Breast epithelium (tissue), 4 donors: Measurements from ENCODE around the gene MB21D2. TPM values are rescaled to one million over a fixed set of nuclear protein-coding genes. Genes with fewer than 3 reads are reported as not detected.

Experiments
- DNase-seq, 2 donors: peaks; one replicate each; pipeline ENCODE4 v3.0.0-alpha.2; 2019; ENCODE audit warnings: low spot score in 2 of 2
- H3K27ac ChIP-seq, 2 donors: fragments of 200-600 bp; sonication (generic) in 1 of 2; one replicate each; pipeline ENCODE4 v1.5.1; 2016 to 2019; ENCODE audit warnings: mild to moderate bottlenecking in 1 of 2
- H3K27me3 ChIP-seq, 2 donors: fragments of 200-600 bp; sonication (generic) in 1 of 2; one replicate each; pipeline versions ENCODE4 v1.5.1 to v1.6.0; 2017 to 2019; ENCODE audit warnings: control low read depth in 1 of 2, mild to moderate bottlenecking in 1 of 2
- H3K36me3 ChIP-seq: fragments of 200-600 bp; one replicate; pipeline ENCODE4 v1.5.1; 2019
- H3K4me1 ChIP-seq, 2 donors: fragments of 200-600 bp; sonication (generic); one replicate each; pipeline ENCODE4 v1.5.1; 2016 to 2019; ENCODE audit warnings: control low read depth in 1 of 2
- H3K4me3 ChIP-seq, 3 donors: fragments of 200-600 bp; sonication (generic); 1 replicate in 2 of 3; 2 replicates in 1 of 3; pipeline ENCODE4 v1.5.1; 2016 to 2019; ENCODE audit warnings: mild to moderate bottlenecking in 3 of 3, moderate library complexity in 2 of 3
- H3K9me3 ChIP-seq, 2 donors: fragments of 200-600 bp; sonication (generic) in 1 of 2; one replicate each; pipeline ENCODE4 v1.5.1; 2016 to 2019; ENCODE audit warnings: control low read depth in 1 of 2
- POLR2A ChIP-seq: fragments of 450-650 bp; IDR thresholded peaks from one replicate; pipeline ENCODE4 v1.6.1; 2016; ENCODE audit warnings: antibody characterized with exemption, mild to moderate bottlenecking, moderate library complexity
- POLR2AphosphoS5 ChIP-seq, 3 donors: sonication (generic); formaldehyde crosslinking; IDR thresholded peaks; one replicate each; pipeline ENCODE4 v1.6.1; 2017; ENCODE audit warnings: antibody characterized with exemption in 3 of 3
- intact Hi-C: fragments of 100-400 bp; cut with DNase I; formaldehyde crosslinking; loops from one replicate; pipeline ENCODE4 v1.15.1; 2023; ENCODE audit warnings: low total_unique reads
- total RNA-seq, 3 donors: library from RNA; depleted of rRNA; stranded (reverse); fragments of >200 nt; gene quantifications; one replicate each; pipeline ENCODE4 v1.1.0, GENCODE V29; 2016
- TF ChIP-seq, protein P1 (sequence below), 3 donors: fragments of 450-650 bp; IDR thresholded peaks; one replicate each; pipeline ENCODE4 v1.5.1; 2016 to 2017; ENCODE audit warnings: antibody characterized with exemption in 3 of 3, mild to moderate bottlenecking in 3 of 3, moderate library complexity in 3 of 3

Gene MB21D2
- total RNA-seq, 3 donors from 2014 or later: 4.0 to 11.9 (median 6.2) TPM

DNA sequence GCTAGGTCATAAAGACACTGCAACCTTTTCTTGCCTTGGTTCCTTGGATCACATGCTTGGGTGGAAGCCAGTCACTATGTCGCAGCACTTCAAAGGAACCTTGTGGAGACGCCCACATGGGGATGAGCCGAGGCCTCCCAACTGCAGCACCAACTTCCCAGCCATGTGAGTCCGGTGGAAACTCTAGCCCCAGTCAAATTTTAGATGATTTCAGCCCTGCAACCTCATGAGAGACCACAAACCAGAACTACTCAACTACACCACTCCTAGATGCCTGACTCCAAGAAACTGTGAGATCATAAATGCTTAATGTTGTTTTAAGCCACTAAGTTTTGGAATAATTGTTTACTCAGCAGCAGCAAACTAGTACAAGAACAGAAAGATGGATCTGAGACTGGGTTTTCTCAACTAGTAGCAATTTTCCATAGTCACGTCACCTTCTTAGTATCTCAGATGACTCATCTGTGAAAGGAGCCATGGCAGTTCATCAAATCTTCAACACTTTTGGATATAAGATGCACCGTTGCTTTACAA, 86.5 kb downstream of the MB21D2 start:
- TF ChIP-seq POLR2AphosphoS5 (IDR thresholded peaks at IDR 0.05): no peak
- peaks cover 0 to under 1% of the 10 kb centered on the region in 2 donors for H3K4me1 ChIP-seq
- intact Hi-C loops: no loop called here

DNA sequence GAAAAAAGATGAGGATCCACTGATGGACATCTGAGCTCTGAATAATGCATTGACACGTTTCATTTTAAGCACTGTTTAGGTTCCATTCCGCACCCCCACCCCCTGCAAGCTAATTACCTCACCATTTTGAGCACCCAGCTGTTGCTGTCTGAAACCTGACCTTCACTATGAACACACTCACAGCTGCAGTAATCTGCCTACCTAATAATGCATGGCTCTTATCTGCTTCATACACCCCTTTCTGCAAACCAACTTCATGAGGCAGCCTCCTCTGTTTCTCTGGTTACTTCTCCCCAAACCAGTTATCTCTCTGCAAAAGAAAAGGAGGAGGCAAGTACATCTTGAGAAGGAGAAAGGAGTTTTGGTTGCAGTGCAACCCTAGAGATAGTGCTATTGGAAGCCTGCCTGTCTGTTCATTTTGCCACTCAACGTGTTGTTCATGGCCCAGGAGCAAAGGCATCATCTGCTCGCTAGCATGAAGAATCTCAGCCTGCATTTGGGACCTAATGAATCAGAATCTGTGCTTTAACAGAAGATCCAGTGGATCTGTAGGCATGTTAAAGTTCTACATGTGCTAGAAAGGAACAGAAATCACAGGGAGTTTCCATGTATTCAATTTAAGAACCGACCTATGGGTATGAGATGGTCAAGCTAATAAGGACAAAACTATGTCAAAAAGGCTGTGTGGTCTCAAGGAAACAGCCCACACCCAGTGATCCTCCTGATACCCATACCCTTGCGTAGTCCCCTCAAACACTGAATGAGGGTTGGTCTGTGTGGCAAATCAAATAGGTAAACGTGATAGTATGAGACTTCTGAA, 87.2 kb downstream of the MB21D2 start:
- DNase-seq: no peak
- Histone ChIP-seq H3K36me3 (no peaks in the 10 kb centered on the region), H3K4me1 (peaks cover 4 to 6% of the 10 kb centered on the region in 2 donors), H3K9me3 (no peaks in the 10 kb centered on the region), H3K4me3 (no peak overlapping the region), H3K27ac (no peak overlapping the region), H3K27me3 (no peaks in the 10 kb centered on the region)
- no peak for TF ChIP-seq POLR2AphosphoS5 (IDR thresholded peaks at IDR 0.05)
- TF ChIP-seq POLR2A: no peak
- TF ChIP-seq, protein P1, sequence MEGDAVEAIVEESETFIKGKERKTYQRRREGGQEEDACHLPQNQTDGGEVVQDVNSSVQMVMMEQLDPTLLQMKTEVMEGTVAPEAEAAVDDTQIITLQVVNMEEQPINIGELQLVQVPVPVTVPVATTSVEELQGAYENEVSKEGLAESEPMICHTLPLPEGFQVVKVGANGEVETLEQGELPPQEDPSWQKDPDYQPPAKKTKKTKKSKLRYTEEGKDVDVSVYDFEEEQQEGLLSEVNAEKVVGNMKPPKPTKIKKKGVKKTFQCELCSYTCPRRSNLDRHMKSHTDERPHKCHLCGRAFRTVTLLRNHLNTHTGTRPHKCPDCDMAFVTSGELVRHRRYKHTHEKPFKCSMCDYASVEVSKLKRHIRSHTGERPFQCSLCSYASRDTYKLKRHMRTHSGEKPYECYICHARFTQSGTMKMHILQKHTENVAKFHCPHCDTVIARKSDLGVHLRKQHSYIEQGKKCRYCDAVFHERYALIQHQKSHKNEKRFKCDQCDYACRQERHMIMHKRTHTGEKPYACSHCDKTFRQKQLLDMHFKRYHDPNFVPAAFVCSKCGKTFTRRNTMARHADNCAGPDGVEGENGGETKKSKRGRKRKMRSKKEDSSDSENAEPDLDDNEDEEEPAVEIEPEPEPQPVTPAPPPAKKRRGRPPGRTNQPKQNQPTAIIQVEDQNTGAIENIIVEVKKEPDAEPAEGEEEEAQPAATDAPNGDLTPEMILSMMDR (IDR thresholded peaks at IDR 0.05): no peak
- intact Hi-C loops: no loop called here

More for the DNA sequence above, 86.5 kb downstream of the MB21D2 start:
- Histone ChIP-seq H3K36me3 (no peaks in the 10 kb centered on the region), H3K27ac (no peak overlapping the region), H3K4me3 (no peak overlapping the region), H3K9me3 (no peaks in the 10 kb centered on the region), H3K27me3 (no peaks in the 10 kb centered on the region)
- DNase-seq: no peak

DNA sequence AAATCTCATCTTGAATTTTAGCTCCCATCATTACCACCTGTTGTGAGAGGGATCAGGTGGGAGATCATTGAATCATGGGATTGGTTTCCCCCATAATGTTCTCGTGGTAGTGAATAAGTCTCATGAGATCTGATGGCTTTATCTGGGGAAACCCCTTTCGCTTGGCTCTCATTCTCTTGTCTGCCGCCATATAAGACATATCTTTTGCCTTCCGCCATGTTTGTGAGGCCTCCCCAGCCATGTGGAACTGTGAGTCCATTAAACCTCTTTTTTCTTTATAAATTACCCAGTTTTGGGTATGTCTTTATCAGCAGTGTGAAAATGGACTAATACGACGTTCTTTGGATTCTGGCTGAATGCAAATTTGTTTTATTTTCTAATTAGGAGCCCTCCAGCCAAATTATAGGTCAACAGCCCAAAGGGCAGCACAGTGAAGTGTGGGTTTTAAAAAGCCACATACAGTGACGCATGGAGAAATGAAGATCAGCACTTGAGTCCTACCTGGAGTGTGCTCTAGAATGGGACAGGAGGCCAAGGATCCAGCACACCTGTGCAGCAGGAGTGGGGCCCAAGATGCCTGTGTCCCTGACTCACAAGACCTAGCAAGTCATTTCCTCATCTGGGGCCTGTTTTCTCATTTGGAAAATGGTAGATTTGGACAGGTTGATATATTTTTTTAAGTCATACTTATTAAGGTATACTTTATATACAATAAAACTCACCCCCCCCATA, 89.6 kb downstream of the MB21D2 start:
- H3K9me3 ChIP-seq: no peaks in the 10 kb centered on the region
- no peak overlapping the region for H3K4me3 ChIP-seq
- no peak overlapping the region for H3K27ac ChIP-seq
- TF ChIP-seq POLR2A (no peak), POLR2AphosphoS5 (IDR thresholded peaks at IDR 0.05) (no peak)
- TF ChIP-seq, protein P1 (IDR thresholded peaks at IDR 0.05): no peak
- no peaks in the 10 kb centered on the region for H3K36me3 ChIP-seq
- intact Hi-C loops: no loop called here
- no peak for DNase-seq
- peaks cover 6 to 12% of the 10 kb centered on the region in 2 donors for H3K4me1 ChIP-seq
- H3K27me3 ChIP-seq: no peaks in the 10 kb centered on the region

DNA sequence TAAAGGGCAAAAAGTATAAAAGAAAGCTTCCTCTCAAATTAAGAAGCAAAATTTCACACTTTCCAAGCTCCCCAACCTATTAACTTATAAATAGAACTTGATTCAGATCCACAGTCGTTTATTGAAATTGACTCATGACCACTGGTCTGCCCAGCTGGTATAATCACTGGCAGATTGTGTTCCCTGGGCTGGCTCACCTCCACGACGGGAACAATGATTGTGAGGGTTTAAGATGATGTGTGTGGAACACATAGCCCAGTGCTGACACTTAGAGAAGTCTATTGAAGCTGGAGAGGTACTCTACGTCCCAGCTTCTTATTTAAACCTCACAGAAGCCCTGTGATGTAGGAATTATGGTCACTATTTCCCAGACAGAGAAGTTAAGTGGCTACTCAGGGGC, 90.4 kb downstream of the MB21D2 start:
- no peaks in the 10 kb centered on the region for H3K27me3 ChIP-seq
- H3K27ac ChIP-seq: no peak overlapping the region
- H3K4me3 ChIP-seq: no peak overlapping the region
- peaks cover 6 to 12% of the 10 kb centered on the region in 2 donors for H3K4me1 ChIP-seq
- intact Hi-C loops: no loop called here
- DNase-seq: no peak
- H3K9me3 ChIP-seq: no peaks in the 10 kb centered on the region
- H3K36me3 ChIP-seq: no peaks in the 10 kb centered on the region
- no peak for TF ChIP-seq POLR2A
- TF ChIP-seq, protein P1 (IDR thresholded peaks at IDR 0.05): no peak
- no peak for TF ChIP-seq POLR2AphosphoS5 (IDR thresholded peaks at IDR 0.05)

DNA sequence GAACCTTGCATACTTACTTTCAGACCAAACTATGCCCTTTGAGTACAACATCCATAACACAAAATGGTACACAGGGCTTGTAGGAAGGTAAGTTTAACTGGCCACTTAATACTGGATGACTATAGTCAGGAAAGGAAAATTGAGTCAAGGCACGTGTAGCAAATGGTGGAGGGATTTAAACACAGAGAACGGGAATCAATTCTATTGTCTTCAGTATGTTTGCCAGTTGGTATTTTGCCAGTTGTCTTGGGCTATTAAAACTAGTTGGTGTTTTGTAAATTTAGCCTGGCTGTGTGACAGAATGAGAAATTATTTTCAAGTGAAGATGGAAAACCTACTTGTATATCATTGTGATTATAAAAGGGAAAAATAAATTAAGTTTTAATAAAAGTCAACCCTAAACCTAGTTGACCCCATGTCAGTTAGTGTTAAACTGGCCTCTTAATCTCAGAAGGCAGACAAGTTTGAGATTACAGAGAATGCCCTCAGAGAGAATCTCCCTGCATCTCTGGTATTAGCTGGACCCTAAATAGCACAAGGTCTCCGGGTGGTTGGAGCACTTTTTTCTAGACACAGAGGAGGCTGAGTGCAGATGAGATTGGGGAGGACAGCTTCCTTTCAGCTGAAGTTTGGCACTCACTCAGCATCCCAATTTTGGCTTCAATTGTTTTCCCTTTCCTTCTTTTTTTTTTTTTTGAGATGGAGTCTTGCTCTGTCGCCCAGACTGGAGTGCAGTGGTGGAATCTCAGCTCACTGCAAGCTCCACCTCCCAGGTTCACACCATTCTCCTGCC, 91.2 kb downstream of the MB21D2 start:
- H3K36me3 ChIP-seq: no peaks in the 10 kb centered on the region
- H3K9me3 ChIP-seq: no peaks in the 10 kb centered on the region
- no peak for DNase-seq
- H3K4me3 ChIP-seq: no peak overlapping the region
- H3K4me1 ChIP-seq: peaks cover 6 to 12% of the 10 kb centered on the region in 2 donors
- intact Hi-C loops: no loop called here
- peak overlapping the region in 1 of 2 donors; percentile 9 for H3K27ac ChIP-seq
- TF ChIP-seq POLR2A (no peak), POLR2AphosphoS5 (IDR thresholded peaks at IDR 0.05) (no peak)
- TF ChIP-seq, protein P1 (IDR thresholded peaks at IDR 0.05): no peak
- H3K27me3 ChIP-seq: no peaks in the 10 kb centered on the region
